KOPT-K1 (cell line): Measurements from ENCODE around the gene MRGPRD.

Source experiments
- H3K27ac ChIP-seq: fragments of 200-600 bp; sonication (generic); 2 replicates; pipeline ENCODE4 v1.5.1; 2016; ENCODE audit warnings: antibody characterized with exemption, mild to moderate bottlenecking, low read depth, low read length; ENCODE audit not compliant: poor library complexity, severe bottlenecking
- H3K36me3 ChIP-seq: fragments of 200-600 bp; sonication (generic); 2 replicates; pipeline ENCODE4 v1.5.1; 2017; ENCODE audit warnings: antibody characterized with exemption, mild to moderate bottlenecking, low read length, moderate library complexity; ENCODE audit not compliant: insufficient read depth
- H3K9me3 ChIP-seq: fragments of 200-600 bp; sonication (generic); 2 replicates; pipeline ENCODE4 v1.5.1; 2017; ENCODE audit warnings: antibody characterized with exemption, low read length, mild to moderate bottlenecking; ENCODE audit not compliant: insufficient read depth, poor library complexity, severe bottlenecking

The MRGPRD gene

GRCh38 chr11:68938816-68939582, 41.8 kb downstream of the MRGPRD start:
- Histone ChIP-seq H3K27ac (no peak overlapping the region), H3K36me3 (peaks cover 72% of the 10 kb centered on the region), H3K9me3 (no peaks in the 10 kb centered on the region)

GRCh38 chr11:68938088-68938487, 42.7 kb downstream of the MRGPRD start:
- Histone ChIP-seq H3K36me3 (peaks cover 80% of the 10 kb centered on the region), H3K9me3 (no peaks in the 10 kb centered on the region), H3K27ac (no peak overlapping the region)

GRCh38 chr11:68936676-68937620, 43.8 kb downstream of the MRGPRD start:
- no peaks in the 10 kb centered on the region for H3K9me3 ChIP-seq
- H3K36me3 ChIP-seq, result peaks cover 89% of the 10 kb centered on the region
- no peak overlapping the region for H3K27ac ChIP-seq

GRCh38 chr11:68936358-68936636, 44.5 kb downstream of the MRGPRD start:
- no peak overlapping the region for H3K27ac ChIP-seq
- no peaks in the 10 kb centered on the region for H3K9me3 ChIP-seq
- H3K36me3 ChIP-seq, result peaks cover 86% of the 10 kb centered on the region

- H3K9me3 ChIP-seq, result no peaks in the 10 kb centered on the region
- no peak overlapping the region for H3K27ac ChIP-seq
- peaks cover 84% of the 10 kb centered on the region for H3K36me3 ChIP-seq
These were observed 45.0 kb downstream of the MRGPRD start for GRCh38 chr11:68935516-68936357.

GRCh38 chr11:68935066-68935465, 45.7 kb downstream of the MRGPRD start:
- Histone ChIP-seq H3K27ac (no peak overlapping the region), H3K36me3 (peaks cover 86% of the 10 kb centered on the region), H3K9me3 (no peaks in the 10 kb centered on the region)

- no peaks in the 10 kb centered on the region for H3K9me3 ChIP-seq
- H3K27ac ChIP-seq, result no peak overlapping the region
- peaks cover 85% of the 10 kb centered on the region for H3K36me3 ChIP-seq
These were observed 46.1 kb downstream of the MRGPRD start for GRCh38 chr11:68934666-68935065.

GRCh38 chr11:68934321-68934645, 46.5 kb downstream of the MRGPRD start:
- H3K9me3 ChIP-seq, result no peaks in the 10 kb centered on the region
- peaks cover 85% of the 10 kb centered on the region for H3K36me3 ChIP-seq
- no peak overlapping the region for H3K27ac ChIP-seq

- no peaks in the 10 kb centered on the region for H3K9me3 ChIP-seq
- peaks cover 85% of the 10 kb centered on the region for H3K36me3 ChIP-seq
- no peak overlapping the region for H3K27ac ChIP-seq
These were observed 47.0 kb downstream of the MRGPRD start for GRCh38 chr11:68933605-68934320.

- Histone ChIP-seq H3K36me3 (peaks cover 85% of the 10 kb centered on the region), H3K9me3 (no peaks in the 10 kb centered on the region), H3K27ac (no peak overlapping the region)
These were observed 47.7 kb downstream of the MRGPRD start for GRCh38 chr11:68932933-68933577.

- H3K36me3 ChIP-seq, result peaks cover 85% of the 10 kb centered on the region
- no peak overlapping the region for H3K27ac ChIP-seq
- no peaks in the 10 kb centered on the region for H3K9me3 ChIP-seq
These were observed 48.4 kb downstream of the MRGPRD start for GRCh38 chr11:68932358-68932757.

- Histone ChIP-seq H3K27ac (no peak overlapping the region), H3K9me3 (peaks cover under 1% of the 10 kb centered on the region), H3K36me3 (peaks cover 85% of the 10 kb centered on the region)
These were observed 48.9 kb downstream of the MRGPRD start for GRCh38 chr11:68931911-68932310.

- H3K27ac ChIP-seq, result no peak overlapping the region
- H3K9me3 ChIP-seq, result peaks cover 7% of the 10 kb centered on the region
- peaks cover 85% of the 10 kb centered on the region for H3K36me3 ChIP-seq
These were observed 49.6 kb downstream of the MRGPRD start for GRCh38 chr11:68930991-68931855.
